A549 (cell line): ENCODE results near the gene GNG5. TPM values are rescaled to one million over a fixed set of nuclear protein-coding genes. Genes with fewer than 3 reads are reported as not detected.

Experiments
- ATAC-seq, 2 experiments: fragments of 200-7000 bp in 1 of 2; fragments of >200 bp in 1 of 2; cut with Nextera tagmentation in 1 of 2; cut with Tn5 transposase in 1 of 2; 3 replicates each; pipeline versions ENCODE4 v1.8.0 to v1.9.1; 2018 to 2020; ENCODE audit warnings: mild to moderate bottlenecking in 1 of 2, moderate library complexity in 1 of 2
- CTCF ChIA-PET: fragments of 300-600 bp; sonication (Branson Sonifier 250); formaldehyde crosslinking; extraction: SDS; loops from one replicate; lab custom pipeline; 2021; ENCODE audit warnings: antibody characterized with exemption, inconsistent platforms; lab: Yijun Ruan, JAX
- POLR2A ChIA-PET: fragments of 350-600 bp; formaldehyde crosslinking; extraction: SDS; loops from one replicate; lab custom pipeline; 2021; ENCODE audit warnings: antibody characterized with exemption, inconsistent platforms; lab: Yijun Ruan, JAX
- DNase-seq, 2 experiments: peaks; one replicate each; pipeline versions ENCODE4 v3.0.0 to v3.0.0-alpha.2; 2011 to 2016; ENCODE audit warnings: low read depth in 1 of 2, low spot score in 1 of 2
- FAIRE-seq: peaks from 2 replicates; lab custom pipeline; 2011; peaks lifted over from hg19 to GRCh38; lab: Jason Lieb, UNC
- H3K27ac ChIP-seq, 2 experiments: fragments of >200 bp; sonication (Bioruptor Twin); formaldehyde crosslinking; 3 replicates each; pipeline ENCODE4 v1.5.1; 2016 to 2017
- H3K4me1 ChIP-seq: fragments of >200 bp; sonication (Bioruptor Twin); formaldehyde crosslinking; 3 replicates; pipeline ENCODE4 v1.6.1; 2016
- H3K4me2 ChIP-seq: fragments of >200 bp; sonication (Bioruptor Twin); formaldehyde crosslinking; 3 replicates; pipeline ENCODE4 v1.6.1; 2016
- H3K4me3 ChIP-seq: fragments of >200 bp; sonication (Bioruptor Twin); formaldehyde crosslinking; 3 replicates; pipeline ENCODE4 v1.5.1; 2016
- H3K9me3 ChIP-seq: fragments of >200 bp; sonication (Bioruptor Twin); formaldehyde crosslinking; 3 replicates; pipeline ENCODE4 v1.6.1; 2016
- ATOH8 ChIP-seq: fragments of 250-450 bp; sonication (Bioruptor Pico); IDR thresholded peaks from 2 replicates; pipeline ENCODE4 v1.5.0; 2020; ENCODE audit warnings: low read depth, mild to moderate bottlenecking, moderate library complexity
- BCL3 ChIP-seq: fragments of >200 bp; sonication (Bioruptor Twin); formaldehyde crosslinking; IDR thresholded peaks from 3 replicates; pipeline ENCODE4 v1.6.1; 2016
- CBX8 ChIP-seq: fragments of 200-600 bp; sonication (generic); IDR thresholded peaks from 2 replicates; pipeline ENCODE4 v1.6.1; 2016
- CHD2 ChIP-seq: fragments of 150-350 bp; IDR thresholded peaks from 2 replicates; pipeline ENCODE4 v1.6.1; 2014; ENCODE audit warnings: low read length; ENCODE audit not compliant: partially characterized antibody
- CTCF ChIP-seq: fragments of >200 bp; sonication (Bioruptor Twin); formaldehyde crosslinking; IDR thresholded peaks from 3 replicates; pipeline ENCODE4 v1.5.1; 2016
- EHF ChIP-seq: fragments of 250-450 bp; sonication (Bioruptor Pico); IDR thresholded peaks from 2 replicates; pipeline ENCODE4 v1.5.0; 2020; ENCODE audit warnings: mild to moderate bottlenecking
- ELK1 ChIP-seq: fragments of 150-350 bp; IDR thresholded peaks from 2 replicates; pipeline ENCODE4 v1.6.1; 2014; ENCODE audit warnings: low read depth, mild to moderate bottlenecking, low read length
- EP300 ChIP-seq, 2 experiments: fragments of >200 bp; sonication (Bioruptor Twin); formaldehyde crosslinking; IDR thresholded peaks; 2 replicates in 1 of 2; 3 replicates in 1 of 2; pipeline ENCODE4 v1.6.1; 2016 to 2017
- FOSB ChIP-seq: fragments of 250-450 bp; sonication (Bioruptor Pico); IDR thresholded peaks from 2 replicates; pipeline ENCODE4 v1.5.0; 2020; ENCODE audit warnings: mild to moderate bottlenecking, moderate library complexity
- FOSL2 ChIP-seq, 2 experiments: fragments of 450-650 bp in 1 of 2; fragments of >200 bp in 1 of 2; sonication (Bioruptor Twin) in 1 of 2; formaldehyde crosslinking; IDR thresholded peaks; 2 replicates each; pipeline versions ENCODE4 v1.5.0 to v1.6.1; 2016 to 2020; ENCODE audit warnings: mild to moderate bottlenecking in 1 of 2, moderate library complexity in 1 of 2
- FOXS1 ChIP-seq: fragments of 250-450 bp; sonication (Bioruptor Pico); IDR thresholded peaks from 2 replicates; pipeline ENCODE4 v1.5.0; 2020; ENCODE audit warnings: mild to moderate bottlenecking, moderate library complexity
- GATA3 ChIP-seq: IDR thresholded peaks from 2 replicates; pipeline ENCODE4 v1.6.1; 2012; ENCODE audit warnings: borderline replicate concordance
- HES2 ChIP-seq: fragments of >200 bp; sonication (Bioruptor Twin); formaldehyde crosslinking; IDR thresholded peaks from 2 replicates; pipeline ENCODE4 v1.6.1; 2016
- HEYL ChIP-seq: fragments of 250-450 bp; sonication (Bioruptor Pico); IDR thresholded peaks from 2 replicates; pipeline ENCODE4 v1.8.0; 2021; ENCODE audit warnings: mild to moderate bottlenecking, moderate library complexity
- HOXA7 ChIP-seq: fragments of 250-450 bp; sonication (Bioruptor Pico); IDR thresholded peaks from 2 replicates; pipeline ENCODE4 v1.5.0; 2020; ENCODE audit warnings: mild to moderate bottlenecking, moderate library complexity
- HOXB5 ChIP-seq: fragments of 250-450 bp; sonication (Bioruptor Pico); IDR thresholded peaks from 2 replicates; pipeline ENCODE4 v1.5.0; 2020; ENCODE audit warnings: mild to moderate bottlenecking, moderate library complexity
- JUN ChIP-seq, 2 experiments: fragments of >200 bp; sonication (Bioruptor Twin); formaldehyde crosslinking; IDR thresholded peaks; 2 replicates in 1 of 2; 3 replicates in 1 of 2; pipeline ENCODE4 v1.6.1; 2016 to 2017
- MAFK ChIP-seq: fragments of 450-650 bp; IDR thresholded peaks from 2 replicates; pipeline ENCODE4 v1.6.1; 2014; ENCODE audit not compliant: partially characterized antibody
- MAX ChIP-seq: IDR thresholded peaks from 2 replicates; pipeline ENCODE4 v1.6.1; 2012
- MAZ ChIP-seq: fragments of 150-350 bp; IDR thresholded peaks from 2 replicates; pipeline ENCODE4 v1.6.1; 2014; ENCODE audit warnings: antibody characterized with exemption, low read depth, low read length, borderline replicate concordance
- MYC ChIP-seq: IDR thresholded peaks from 2 replicates; pipeline ENCODE4 v1.6.1; 2012; ENCODE audit warnings: mild to moderate bottlenecking, inconsistent platforms, low read length, improper control_type of control experiment, borderline replicate concordance
- NPAS2 ChIP-seq: fragments of 250-450 bp; sonication (Bioruptor Pico); IDR thresholded peaks from 2 replicates; pipeline ENCODE4 v1.8.0; 2022; ENCODE audit warnings: mild to moderate bottlenecking, moderate library complexity, borderline replicate concordance
- NR3C1 ChIP-seq: fragments of >200 bp; sonication (Bioruptor Twin); formaldehyde crosslinking; IDR thresholded peaks from 3 replicates; pipeline ENCODE4 v1.6.1; 2017
- PBX3 ChIP-seq: IDR thresholded peaks from 2 replicates; pipeline ENCODE4 v1.6.1; 2012
- PHF8 ChIP-seq: fragments of 200-600 bp; sonication (generic); IDR thresholded peaks from 2 replicates; pipeline ENCODE4 v1.6.1; 2016; ENCODE audit warnings: low read depth, mild to moderate bottlenecking, antibody characterized with exemption, moderate library complexity, borderline replicate concordance
- POLR2A ChIP-seq: IDR thresholded peaks from 2 replicates; pipeline ENCODE4 v1.6.1; 2012; ENCODE audit warnings: mild to moderate bottlenecking, low read length
- POLR2AphosphoS2 ChIP-seq: conservative IDR thresholded peaks from 2 replicates; pipeline ENCODE4 v1.6.1; 2012; ENCODE audit warnings: low read length, improper control_type of control experiment, inconsistent platforms
- RCOR1 ChIP-seq: fragments of 150-350 bp; IDR thresholded peaks from 2 replicates; pipeline ENCODE4 v1.6.1; 2014; ENCODE audit warnings: antibody characterized with exemption, low read length, low read depth
- RFX5 ChIP-seq: fragments of 450-650 bp; IDR thresholded peaks from 2 replicates; pipeline ENCODE4 v1.7.1; 2014; ENCODE audit warnings: antibody characterized with exemption, mild to moderate bottlenecking, moderate library complexity
- RNF2 ChIP-seq: fragments of 200-600 bp; sonication (generic); IDR thresholded peaks from 2 replicates; pipeline ENCODE4 v1.6.1; 2016; ENCODE audit warnings: low read depth, mild to moderate bottlenecking, antibody characterized with exemption, moderate library complexity, borderline replicate concordance
- TFCP2L1 ChIP-seq: fragments of 250-450 bp; sonication (Bioruptor Pico); IDR thresholded peaks from 2 replicates; pipeline ENCODE4 v1.5.0; 2021; ENCODE audit warnings: mild to moderate bottlenecking
- TP53 ChIP-seq: fragments of 250-450 bp; sonication (Bioruptor Pico); IDR thresholded peaks from 2 replicates; pipeline ENCODE4 v1.5.0; 2021; ENCODE audit warnings: mild to moderate bottlenecking, moderate library complexity
- ZFP36 ChIP-seq: fragments of 450-650 bp; IDR thresholded peaks from 2 replicates; pipeline ENCODE4 v1.6.1; 2014; ENCODE audit warnings: borderline replicate concordance; ENCODE audit not compliant: partially characterized antibody
- ZNF302 ChIP-seq: fragments of 250-450 bp; sonication (Bioruptor Pico); IDR thresholded peaks from 2 replicates; pipeline ENCODE4 v1.9.0; 2021; ENCODE audit warnings: inconsistent platforms, mild to moderate bottlenecking, moderate library complexity
- WGBS: methylation state at CpG from one replicate; pipeline ENCODE4 v1.1.6; 2017; ENCODE audit errors: missing lambda C conversion rate; 5-methylcytosine and 5-hydroxymethylcytosine counted together
- polyA minus RNA-seq: library from RNA; depleted of rRNA, polyadenylated mRNA; stranded (reverse); fragments of >200 nt; gene quantifications from 2 replicates; pipeline ENCODE4 v1.2.3, GENCODE V29; 2011; rRNA and poly(A)+ RNA removed
- polyA plus RNA-seq, 4 experiments: library from polyadenylated mRNA; depleted of rRNA in 3 of 4; stranded (reverse); fragments of >200 nt; fragmentation: RNase III in 1 of 4; extraction: RNeasy Plus Mini Kit Qiagen cat#74134 plus additional on column Dnase treatment in 1 of 4; gene quantifications; 2 replicates in 3 of 4; 3 replicates in 1 of 4; pipeline ENCODE4 v1.2.3, GENCODE V29; 2011 to 2017

The GNG5 gene
- polyA plus RNA-seq (2011; rRNA removed), result 59.3 and 103 TPM in 2 replicates
- polyA plus RNA-seq (2012; cell fraction: cytosol; rRNA removed), result 85.2 and 100.0 TPM in 2 replicates
- polyA plus RNA-seq (2012; cell fraction: nucleus; rRNA removed), result 45.9 and 47.7 TPM in 2 replicates
- 135 to 143 TPM (median 143 TPM) in 3 replicates for polyA plus RNA-seq (2017; fragmentation: RNase III; extraction: RNeasy Plus Mini Kit Qiagen cat#74134 plus additional on column Dnase treatment)
- polyA minus RNA-seq, result 12.8 and 14.5 TPM in 2 replicates

- no peak for FAIRE-seq
- Histone ChIP-seq H3K4me2 (peak within 1 kb of the TSS; percentile 92), H3K27ac (peak within 1 kb of the TSS; percentile 94 to 99), H3K4me3 (peak within 1 kb of the TSS; percentile 79), H3K9me3 (0 out of 3 replicates have a peak, but pooled peaks cover 4% of the 10 kb centered on the region), H3K4me1 (peaks cover 22% of the 10 kb centered on the region; the same call in 1 of the 3 replicates)
- peak; percentile 95 to 96 for ATAC-seq
- ChIA-PET CTCF (interaction anchor here (0.7 to 1.9 kb wide), 6 partner anchors 10 to 248 kb away, joined by 3 to 10 read pairs (median 4); no protein-coding TSS in a partner anchor), POLR2A (interaction anchor here (0.6 to 1.9 kb wide), 18 partner anchors 9 to 605 kb away, joined by 3 to 27 read pairs (median 4); partner anchors contain the start of genes CTBS and RPF1)
- 0% methylated on average over 11 of the region's 60 CpGs for WGBS
- DNase-seq, result peak; percentile 80 to 94
- no peak for TF ChIP-seq CTCF
- no peak for TF ChIP-seq CBX8
- TF ChIP-seq TP53, result no peak
- no peak for TF ChIP-seq NPAS2
- no peak for TF ChIP-seq EP300 (IDR thresholded peaks at IDR 0.05)
- peak; percentile 86; the same call in 1 of the 2 replicates for TF ChIP-seq PHF8
- TF ChIP-seq ATOH8, result no peak
- TF ChIP-seq ZFP36, result no peak
- no peak for TF ChIP-seq PBX3
- no peak for TF ChIP-seq ZNF302 (CRISPR knock-in tag)
- peak; percentile 62 to 72; a peak in 3 of 5 replicates for TF ChIP-seq JUN (IDR thresholded peaks at IDR 0.05)
- TF ChIP-seq NR3C1, result no peak
- peak; percentile 54; the same call in 2 of the 3 replicates for TF ChIP-seq BCL3
- TF ChIP-seq ELK1, result no peak
- TF ChIP-seq MAZ, result 0 out of 2 replicates have a peak, but pooled peaks have one; percentile 35
- no peak for TF ChIP-seq HOXB5 (CRISPR knock-in tag)
- TF ChIP-seq MAFK, result no peak
- 0 out of 2 replicates have a peak, but pooled peaks have one; percentile 17 for TF ChIP-seq FOSL2 (IDR thresholded peaks at IDR 0.05)
- peak; percentile 89 for TF ChIP-seq FOSL2 (CRISPR knock-in tag; IDR thresholded peaks at IDR 0.05)
- TF ChIP-seq TFCP2L1 (CRISPR knock-in tag), result no peak
- no peak for TF ChIP-seq FOXS1 (CRISPR knock-in tag)
- peak; percentile 80 for TF ChIP-seq MAX
- no peak for TF ChIP-seq EHF
- no peak for TF ChIP-seq HEYL (CRISPR knock-in tag)
- no peak for TF ChIP-seq GATA3
- TF ChIP-seq FOSB (CRISPR knock-in tag), result no peak
- TF ChIP-seq HES2, result no peak
- TF ChIP-seq MYC, result 0 out of 2 replicates have a peak, but pooled peaks have one; percentile 53
- TF ChIP-seq RFX5, result no peak
- no peak for TF ChIP-seq RNF2
- TF ChIP-seq CHD2, result no peak
- no peak for TF ChIP-seq RCOR1
- no peak for TF ChIP-seq HOXA7 (CRISPR knock-in tag)
- TF ChIP-seq POLR2AphosphoS2, result no peak
- peak; percentile 36 for TF ChIP-seq POLR2A
Observed at GRCh38 chr1:84506002-84506728, at the start of gene GNG5, which contains the start of gene SPATA1. Gene GNG5, minus strand, starts transcription at chr1:84506581. Its CDS starts 490 bp downstream, at chr1:84506091. Gene SPATA1, plus strand, starts transcription at chr1:84506386. Its CDS starts 9,974 bp downstream, at chr1:84516360.
